HEK293 (cell line): ENCODE data around the gene C10orf88.

ENCODE experiments used
- CTCF ChIA-PET: fragments of 350-600 bp; formaldehyde crosslinking; extraction: SDS; loops from one replicate; lab custom pipeline; 2021; ENCODE audit warnings: antibody characterized with exemption; lab: Yijun Ruan, JAX
- POLR2A ChIA-PET: fragments of 300-600 bp; formaldehyde crosslinking; extraction: SDS; loops from one replicate; lab custom pipeline; 2020; ENCODE audit warnings: antibody characterized with exemption, inconsistent platforms; lab: Yijun Ruan, JAX
- H3K27ac ChIP-seq: fragments of 200-500 bp; sonication (Bioruptor generic); 2 replicates; pipeline ENCODE4 v1.5.1; 2014; ENCODE audit warnings: low read depth, low read length, control low read depth, inconsistent platforms; ENCODE audit errors: extremely low read depth
- H3K36me3 ChIP-seq, 2 experiments: fragments of 200-500 bp in 1 of 2; sonication (Bioruptor generic) in 1 of 2; 1 replicate in 1 of 2; 2 replicates in 1 of 2; pipeline ENCODE4 v1.5.1; 2014 to 2017; ENCODE audit warnings: inconsistent platforms in 2 of 2, low read length in 2 of 2; ENCODE audit not compliant: control insufficient read depth in 2 of 2, insufficient read depth in 1 of 2
- H3K4me1 ChIP-seq: fragments of 200-500 bp; sonication (Bioruptor generic); 2 replicates; pipeline ENCODE4 v1.5.1; 2014; ENCODE audit warnings: mild to moderate bottlenecking, low read length, inconsistent platforms; ENCODE audit not compliant: control insufficient read depth, insufficient read depth
- H3K4me3 ChIP-seq: 2 replicates; pipeline ENCODE4 v1.5.1; 2011; ENCODE audit warnings: low read depth, mild to moderate bottlenecking, control low read depth, low read length, moderate library complexity
- H3K9me3 ChIP-seq: fragments of 200-500 bp; sonication (Bioruptor generic); 2 replicates; pipeline ENCODE4 v1.5.1; 2014; ENCODE audit warnings: low read depth, low read length, inconsistent platforms; ENCODE audit not compliant: control insufficient read depth, insufficient read depth
- EGR2 ChIP-seq: fragments of 450-650 bp; formaldehyde crosslinking; IDR thresholded peaks from 2 replicates; pipeline ENCODE4 v1.5.1; 2016; ENCODE audit warnings: low read depth, missing biosample characterization, missing genetic modification characterization
- GLI4 ChIP-seq: fragments of 450-650 bp; formaldehyde crosslinking; IDR thresholded peaks from 2 replicates; pipeline ENCODE4 v1.5.1; 2016; ENCODE audit warnings: missing biosample characterization, missing genetic modification characterization
- MEIS1 ChIP-seq: sonication (generic); formaldehyde crosslinking; IDR thresholded peaks from 2 replicates; pipeline ENCODE4 v1.8.1; 2022; ENCODE audit warnings: missing genetic modification reagents, mild to moderate bottlenecking, borderline replicate concordance
- SALL2 ChIP-seq: fragments of 450-650 bp; formaldehyde crosslinking; IDR thresholded peaks from 2 replicates; pipeline ENCODE4 v1.5.0; 2017; ENCODE audit warnings: missing biosample characterization, mild to moderate bottlenecking, missing genetic modification characterization, borderline replicate concordance
- ZBTB48 ChIP-seq: fragments of 450-650 bp; formaldehyde crosslinking; IDR thresholded peaks from 2 replicates; pipeline ENCODE4 v1.5.1; 2016; ENCODE audit warnings: missing biosample characterization, missing genetic modification characterization
- ZNF140 ChIP-seq: fragments of 450-650 bp; formaldehyde crosslinking; IDR thresholded peaks from 2 replicates; pipeline ENCODE4 v1.5.1; 2016; ENCODE audit warnings: missing biosample characterization, missing genetic modification characterization
- ZNF184 ChIP-seq: fragments of 450-650 bp; IDR thresholded peaks from 2 replicates; pipeline ENCODE4 v1.5.1; 2018; ENCODE audit warnings: missing biosample characterization, mild to moderate bottlenecking, missing genetic modification characterization
- ZNF19 ChIP-seq: fragments of 450-650 bp; formaldehyde crosslinking; IDR thresholded peaks from 2 replicates; pipeline ENCODE4; 2016; ENCODE audit warnings: missing biosample characterization, missing genetic modification characterization, low read depth
- ZNF266 ChIP-seq: fragments of 450-650 bp; formaldehyde crosslinking; IDR thresholded peaks from 2 replicates; pipeline ENCODE4 v1.5.1; 2016; ENCODE audit warnings: missing biosample characterization, missing genetic modification characterization, low read depth
- ZNF274 ChIP-seq, 2 experiments: fragments of 200-500 bp in 1 of 2; fragments of 450-650 bp in 1 of 2; sonication (Bioruptor generic) in 1 of 2; formaldehyde crosslinking in 1 of 2; IDR thresholded peaks; 2 replicates each; pipeline versions ENCODE4 v1.5.1 to v1.6.1; 2014 to 2016; ENCODE audit warnings: borderline replicate concordance in 1 of 2, inconsistent platforms in 1 of 2, low read length in 1 of 2, missing biosample characterization in 1 of 2, missing genetic modification characterization in 1 of 2
- ZNF350 ChIP-seq: fragments of 450-650 bp; formaldehyde crosslinking; IDR thresholded peaks from 2 replicates; pipeline ENCODE4 v1.5.0; 2017; ENCODE audit warnings: missing biosample characterization, mild to moderate bottlenecking, missing genetic modification characterization
- ZNF48 ChIP-seq: fragments of 450-650 bp; formaldehyde crosslinking; IDR thresholded peaks from 2 replicates; pipeline ENCODE4 v1.5.1; 2016; ENCODE audit warnings: missing biosample characterization, missing genetic modification characterization
- ZNF530 ChIP-seq: fragments of 450-650 bp; formaldehyde crosslinking; IDR thresholded peaks from 2 replicates; pipeline ENCODE4 v1.5.1; 2016; ENCODE audit warnings: low read depth, missing biosample characterization, missing genetic modification characterization
- ZNF571 ChIP-seq: fragments of 450-650 bp; formaldehyde crosslinking; IDR thresholded peaks from 2 replicates; pipeline ENCODE4 v1.5.0; 2017; ENCODE audit warnings: missing biosample characterization, missing genetic modification characterization
- ZNF610 ChIP-seq: fragments of 450-650 bp; formaldehyde crosslinking; IDR thresholded peaks from 2 replicates; pipeline ENCODE4 v1.5.1; 2016; ENCODE audit warnings: missing biosample characterization, missing genetic modification characterization, borderline replicate concordance
- ZNF621 ChIP-seq: fragments of 450-650 bp; formaldehyde crosslinking; IDR thresholded peaks from 2 replicates; pipeline ENCODE4 v1.5.1; 2017; ENCODE audit warnings: missing biosample characterization, missing genetic modification characterization
- ZNF664 ChIP-seq: fragments of 450-650 bp; formaldehyde crosslinking; IDR thresholded peaks from 2 replicates; pipeline ENCODE4 v1.5.1; 2016; ENCODE audit warnings: missing biosample characterization, missing genetic modification characterization
- ZNF785 ChIP-seq: fragments of 450-650 bp; formaldehyde crosslinking; IDR thresholded peaks from 2 replicates; pipeline ENCODE4 v1.5.1; 2016; ENCODE audit warnings: missing biosample characterization, missing genetic modification characterization
- ZNF792 ChIP-seq: fragments of 450-650 bp; formaldehyde crosslinking; IDR thresholded peaks from 2 replicates; pipeline ENCODE4 v1.5.1; 2016; ENCODE audit warnings: missing biosample characterization, missing genetic modification characterization
- ZSCAN30 ChIP-seq: fragments of 450-650 bp; IDR thresholded peaks from 2 replicates; pipeline ENCODE4 v1.5.1; 2018; ENCODE audit warnings: missing biosample characterization, mild to moderate bottlenecking, missing genetic modification characterization, moderate library complexity
- TF ChIP-seq, protein P1 (sequence below): fragments of 450-650 bp; formaldehyde crosslinking; IDR thresholded peaks from 2 replicates; pipeline ENCODE4 v1.5.1; 2016; ENCODE audit warnings: missing biosample characterization, missing genetic modification characterization, borderline replicate concordance
- TF ChIP-seq, protein P2 (sequence below): fragments of 450-650 bp; formaldehyde crosslinking; conservative IDR thresholded peaks from 2 replicates; pipeline ENCODE4 v1.5.1; 2016; ENCODE audit warnings: low read depth, missing biosample characterization, missing genetic modification characterization
- TF ChIP-seq, protein P3 (sequence below): fragments of 450-650 bp; formaldehyde crosslinking; IDR thresholded peaks from 2 replicates; pipeline ENCODE4 v1.5.1; 2016; ENCODE audit warnings: missing biosample characterization, missing genetic modification characterization

The C10orf88 gene

DNA sequence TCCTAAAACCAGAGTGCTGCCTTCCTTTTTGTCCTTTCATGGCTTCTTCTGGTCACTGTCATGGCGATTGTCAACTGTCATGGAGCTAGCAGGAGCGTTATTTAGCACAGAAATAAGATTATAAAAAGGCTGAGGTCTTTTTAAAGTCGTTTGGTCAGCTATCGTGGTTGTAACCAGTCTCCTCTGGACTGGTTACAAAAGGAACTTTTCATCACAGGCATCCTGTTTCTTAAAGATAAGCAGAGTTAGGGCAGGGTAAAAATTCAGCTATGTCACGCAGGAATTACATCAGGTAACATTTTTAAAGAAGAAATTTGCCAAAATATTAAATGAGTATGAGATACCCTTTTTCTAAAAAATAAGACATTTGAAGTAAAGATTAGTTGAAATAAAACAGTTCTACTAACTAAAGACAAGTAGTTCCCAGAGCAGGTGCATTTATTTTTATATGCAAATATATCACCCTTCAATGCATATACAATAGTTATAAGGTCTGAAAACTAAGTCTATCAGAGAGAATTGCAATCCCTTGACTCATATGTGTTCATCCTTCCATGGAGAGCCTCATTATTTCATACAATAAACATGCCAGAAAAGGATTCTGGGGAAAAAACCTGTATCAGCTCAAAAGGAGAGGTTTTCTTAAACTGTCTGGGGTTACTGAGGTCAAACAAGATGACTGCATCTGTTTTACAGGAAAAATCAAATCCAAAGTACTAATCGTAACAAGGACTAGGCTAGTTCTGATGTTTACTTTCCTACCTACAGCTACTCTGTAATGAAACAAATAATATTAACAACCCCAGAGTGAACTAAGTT lies 22.7 kb downstream of the C10orf88 start (continued):
- TF ChIP-seq, protein P1, sequence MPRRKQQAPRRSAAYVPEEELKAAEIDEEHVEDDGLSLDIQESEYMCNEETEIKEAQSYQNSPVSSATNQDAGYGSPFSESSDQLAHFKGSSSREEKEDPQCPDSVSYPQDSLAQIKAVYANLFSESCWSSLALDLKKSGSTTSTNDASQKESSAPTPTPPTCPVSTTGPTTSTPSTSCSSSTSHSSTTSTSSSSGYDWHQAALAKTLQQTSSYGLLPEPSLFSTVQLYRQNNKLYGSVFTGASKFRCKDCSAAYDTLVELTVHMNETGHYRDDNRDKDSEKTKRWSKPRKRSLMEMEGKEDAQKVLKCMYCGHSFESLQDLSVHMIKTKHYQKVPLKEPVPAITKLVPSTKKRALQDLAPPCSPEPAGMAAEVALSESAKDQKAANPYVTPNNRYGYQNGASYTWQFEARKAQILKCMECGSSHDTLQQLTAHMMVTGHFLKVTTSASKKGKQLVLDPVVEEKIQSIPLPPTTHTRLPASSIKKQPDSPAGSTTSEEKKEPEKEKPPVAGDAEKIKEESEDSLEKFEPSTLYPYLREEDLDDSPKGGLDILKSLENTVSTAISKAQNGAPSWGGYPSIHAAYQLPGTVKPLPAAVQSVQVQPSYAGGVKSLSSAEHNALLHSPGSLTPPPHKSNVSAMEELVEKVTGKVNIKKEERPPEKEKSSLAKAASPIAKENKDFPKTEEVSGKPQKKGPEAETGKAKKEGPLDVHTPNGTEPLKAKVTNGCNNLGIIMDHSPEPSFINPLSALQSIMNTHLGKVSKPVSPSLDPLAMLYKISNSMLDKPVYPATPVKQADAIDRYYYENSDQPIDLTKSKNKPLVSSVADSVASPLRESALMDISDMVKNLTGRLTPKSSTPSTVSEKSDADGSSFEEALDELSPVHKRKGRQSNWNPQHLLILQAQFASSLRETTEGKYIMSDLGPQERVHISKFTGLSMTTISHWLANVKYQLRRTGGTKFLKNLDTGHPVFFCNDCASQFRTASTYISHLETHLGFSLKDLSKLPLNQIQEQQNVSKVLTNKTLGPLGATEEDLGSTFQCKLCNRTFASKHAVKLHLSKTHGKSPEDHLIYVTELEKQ (tag by site-specific recombination), result no peak

DNA sequence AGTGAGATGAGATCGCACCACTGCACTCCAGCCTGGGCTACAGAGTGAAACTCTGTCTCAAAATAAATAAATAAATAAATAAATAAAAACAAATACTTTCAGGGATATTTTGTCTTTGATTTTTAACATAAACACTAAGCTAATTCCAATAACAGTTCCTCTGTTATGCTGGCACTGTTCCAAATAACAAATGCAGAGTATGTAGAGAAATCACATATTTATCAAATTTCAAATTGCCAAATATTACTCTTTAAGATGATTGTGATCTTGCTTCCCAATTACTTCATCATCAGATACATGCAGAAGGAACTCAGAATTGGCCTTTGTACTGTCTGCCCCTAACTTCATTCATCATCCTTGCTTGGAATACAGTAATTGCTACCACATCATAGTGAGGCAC lies 23.9 kb downstream of the C10orf88 start:
- Histone ChIP-seq H3K36me3 (peaks cover 7 to 12% of the 10 kb centered on the region in 2 experiments; a peak in 2 of 3 replicates), H3K4me1 (no peaks in the 10 kb centered on the region), H3K9me3 (no peaks in the 10 kb centered on the region), H3K27ac (no peak overlapping the region), H3K4me3 (no peak overlapping the region)
- ChIA-PET POLR2A (no interaction called here), CTCF (interaction anchor here (0.7 kb wide), 1 partner anchor 97 kb away, joined by 3 read pairs; no protein-coding TSS in a partner anchor)
- no peak for TF ChIP-seq EGR2 (tag by site-specific recombination)
- TF ChIP-seq ZNF792, result no peak
- TF ChIP-seq ZNF266 (tag by site-specific recombination), result no peak
- no peak for TF ChIP-seq GLI4 (tag by site-specific recombination)
- TF ChIP-seq SALL2, result no peak
- no peak for TF ChIP-seq ZBTB48 (tag by site-specific recombination)
- TF ChIP-seq ZNF621 (tag by site-specific recombination), result no peak
- TF ChIP-seq ZNF48 (tag by site-specific recombination), result no peak
- TF ChIP-seq ZNF571, result no peak
- TF ChIP-seq ZNF350, result no peak
- no peak for TF ChIP-seq ZNF140 (tag by site-specific recombination)
- no peak for TF ChIP-seq ZNF785 (tag by site-specific recombination)
- no peak for TF ChIP-seq ZNF530 (tag by site-specific recombination)
- TF ChIP-seq ZNF274 (IDR thresholded peaks at IDR 0.05; ENCODE audit: low read length), result no peak
- TF ChIP-seq ZNF274 (tag by site-specific recombination; IDR thresholded peaks at IDR 0.05; ENCODE audit: borderline replicate concordance), result no peak
- no peak for TF ChIP-seq ZNF19 (tag by site-specific recombination)

DNA sequence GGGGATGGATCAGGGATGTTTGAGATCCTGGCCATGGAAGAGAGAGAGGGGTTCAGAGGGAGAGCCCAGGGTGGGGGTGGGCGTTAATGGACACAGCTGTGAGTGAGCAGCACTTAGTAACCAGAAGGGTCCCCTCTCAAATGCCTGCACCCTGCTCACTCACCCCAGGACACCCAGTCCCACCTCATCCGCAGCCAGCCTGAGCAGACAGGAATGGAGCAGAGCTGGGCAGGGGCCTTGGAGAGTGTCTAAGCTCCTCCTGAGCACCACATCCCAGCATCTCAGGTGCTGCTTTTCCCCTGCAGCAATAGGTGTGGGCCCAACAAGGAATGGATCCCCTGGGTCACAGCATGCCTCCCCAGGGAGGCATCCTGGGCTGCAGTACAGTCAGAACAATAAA lies 38.3 kb downstream of the C10orf88 start:
- CTCF ChIA-PET, result no interaction called here
- no peaks in the 10 kb centered on the region for H3K4me1 ChIP-seq
- H3K4me3 ChIP-seq, result no peak overlapping the region
- H3K9me3 ChIP-seq, result no peaks in the 10 kb centered on the region
- H3K36me3 ChIP-seq, result no peaks in the 10 kb centered on the region
- no peak overlapping the region for H3K27ac ChIP-seq
- POLR2A ChIA-PET, result no interaction called here
- TF ChIP-seq, protein P2, sequence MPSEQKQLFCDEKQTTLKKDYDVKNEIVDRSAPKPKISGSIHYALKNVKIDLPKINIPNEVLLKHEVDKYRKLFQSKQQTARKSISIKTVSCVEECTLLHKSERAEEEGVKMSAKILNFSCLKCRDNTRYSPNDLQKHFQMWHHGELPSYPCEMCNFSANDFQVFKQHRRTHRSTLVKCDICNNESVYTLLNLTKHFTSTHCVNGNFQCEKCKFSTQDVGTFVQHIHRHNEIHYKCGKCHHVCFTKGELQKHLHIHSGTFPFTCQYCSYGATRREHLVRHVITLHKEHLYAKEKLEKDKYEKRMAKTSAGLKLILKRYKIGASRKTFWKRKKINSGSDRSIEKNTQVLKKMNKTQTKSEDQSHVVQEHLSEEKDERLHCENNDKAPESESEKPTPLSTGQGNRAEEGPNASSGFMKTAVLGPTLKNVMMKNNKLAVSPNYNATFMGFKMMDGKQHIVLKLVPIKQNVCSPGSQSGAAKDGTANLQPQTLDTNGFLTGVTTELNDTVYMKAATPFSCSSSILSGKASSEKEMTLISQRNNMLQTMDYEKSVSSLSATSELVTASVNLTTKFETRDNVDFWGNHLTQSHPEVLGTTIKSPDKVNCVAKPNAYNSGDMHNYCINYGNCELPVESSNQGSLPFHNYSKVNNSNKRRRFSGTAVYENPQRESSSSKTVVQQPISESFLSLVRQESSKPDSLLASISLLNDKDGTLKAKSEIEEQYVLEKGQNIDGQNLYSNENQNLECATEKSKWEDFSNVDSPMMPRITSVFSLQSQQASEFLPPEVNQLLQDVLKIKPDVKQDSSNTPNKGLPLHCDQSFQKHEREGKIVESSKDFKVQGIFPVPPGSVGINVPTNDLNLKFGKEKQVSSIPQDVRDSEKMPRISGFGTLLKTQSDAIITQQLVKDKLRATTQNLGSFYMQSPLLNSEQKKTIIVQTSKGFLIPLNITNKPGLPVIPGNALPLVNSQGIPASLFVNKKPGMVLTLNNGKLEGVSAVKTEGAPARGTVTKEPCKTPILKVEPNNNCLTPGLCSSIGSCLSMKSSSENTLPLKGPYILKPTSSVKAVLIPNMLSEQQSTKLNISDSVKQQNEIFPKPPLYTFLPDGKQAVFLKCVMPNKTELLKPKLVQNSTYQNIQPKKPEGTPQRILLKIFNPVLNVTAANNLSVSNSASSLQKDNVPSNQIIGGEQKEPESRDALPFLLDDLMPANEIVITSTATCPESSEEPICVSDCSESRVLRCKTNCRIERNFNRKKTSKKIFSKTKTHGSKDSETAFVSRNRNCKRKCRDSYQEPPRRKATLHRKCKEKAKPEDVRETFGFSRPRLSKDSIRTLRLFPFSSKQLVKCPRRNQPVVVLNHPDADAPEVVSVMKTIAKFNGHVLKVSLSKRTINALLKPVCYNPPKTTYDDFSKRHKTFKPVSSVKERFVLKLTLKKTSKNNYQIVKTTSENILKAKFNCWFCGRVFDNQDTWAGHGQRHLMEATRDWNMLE (tag by site-specific recombination), result no peak
- no peak for TF ChIP-seq ZSCAN30 (tag by site-specific recombination)
- TF ChIP-seq ZNF664 (tag by site-specific recombination), result no peak
- TF ChIP-seq, protein P3, sequence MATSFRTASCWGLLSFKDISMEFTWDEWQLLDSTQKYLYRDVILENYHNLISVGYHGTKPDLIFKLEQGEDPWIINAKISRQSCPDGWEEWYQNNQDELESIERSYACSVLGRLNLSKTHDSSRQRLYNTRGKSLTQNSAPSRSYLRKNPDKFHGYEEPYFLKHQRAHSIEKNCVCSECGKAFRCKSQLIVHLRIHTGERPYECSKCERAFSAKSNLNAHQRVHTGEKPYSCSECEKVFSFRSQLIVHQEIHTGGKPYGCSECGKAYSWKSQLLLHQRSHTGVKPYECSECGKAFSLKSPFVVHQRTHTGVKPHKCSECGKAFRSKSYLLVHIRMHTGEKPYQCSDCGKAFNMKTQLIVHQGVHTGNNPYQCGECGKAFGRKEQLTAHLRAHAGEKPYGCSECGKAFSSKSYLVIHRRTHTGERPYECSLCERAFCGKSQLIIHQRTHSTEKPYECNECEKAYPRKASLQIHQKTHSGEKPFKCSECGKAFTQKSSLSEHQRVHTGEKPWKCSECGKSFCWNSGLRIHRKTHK (tag by site-specific recombination), result no peak
- no peak for TF ChIP-seq ZNF610 (tag by site-specific recombination)
- TF ChIP-seq ZNF184, result no peak
- TF ChIP-seq MEIS1 (CRISPR knock-in tag), result no peak
